Breast epithelium (tissue), 4 donors: Measurements from ENCODE around the gene PAMR1. TPM values are rescaled to one million over a fixed set of nuclear protein-coding genes. Genes with fewer than 3 reads are reported as not detected.

Experiments used
- DNase-seq, 2 donors: peaks; one replicate each; pipeline ENCODE4 v3.0.0-alpha.2; 2019; ENCODE audit warnings: low spot score in 2 of 2
- H3K27ac ChIP-seq, 2 donors: fragments of 200-600 bp; sonication (generic) in 1 of 2; one replicate each; pipeline ENCODE4 v1.5.1; 2016 to 2019; ENCODE audit warnings: mild to moderate bottlenecking in 1 of 2
- H3K27me3 ChIP-seq, 2 donors: fragments of 200-600 bp; sonication (generic) in 1 of 2; one replicate each; pipeline versions ENCODE4 v1.5.1 to v1.6.0; 2017 to 2019; ENCODE audit warnings: control low read depth in 1 of 2, mild to moderate bottlenecking in 1 of 2
- H3K36me3 ChIP-seq: fragments of 200-600 bp; one replicate; pipeline ENCODE4 v1.5.1; 2019
- H3K4me1 ChIP-seq, 2 donors: fragments of 200-600 bp; sonication (generic); one replicate each; pipeline ENCODE4 v1.5.1; 2016 to 2019; ENCODE audit warnings: control low read depth in 1 of 2
- H3K4me3 ChIP-seq, 3 donors: fragments of 200-600 bp; sonication (generic); 1 replicate in 2 of 3; 2 replicates in 1 of 3; pipeline ENCODE4 v1.5.1; 2016 to 2019; ENCODE audit warnings: mild to moderate bottlenecking in 3 of 3, moderate library complexity in 2 of 3
- H3K9me3 ChIP-seq, 2 donors: fragments of 200-600 bp; sonication (generic) in 1 of 2; one replicate each; pipeline ENCODE4 v1.5.1; 2016 to 2019; ENCODE audit warnings: control low read depth in 1 of 2
- POLR2A ChIP-seq: fragments of 450-650 bp; IDR thresholded peaks from one replicate; pipeline ENCODE4 v1.6.1; 2016; ENCODE audit warnings: antibody characterized with exemption, mild to moderate bottlenecking, moderate library complexity
- POLR2AphosphoS5 ChIP-seq, 3 donors: sonication (generic); formaldehyde crosslinking; IDR thresholded peaks; one replicate each; pipeline ENCODE4 v1.6.1; 2017; ENCODE audit warnings: antibody characterized with exemption in 3 of 3
- intact Hi-C: fragments of 100-400 bp; cut with DNase I; formaldehyde crosslinking; loops from one replicate; pipeline ENCODE4 v1.15.1; 2023; ENCODE audit warnings: low total_unique reads
- total RNA-seq, 3 donors: library from RNA; depleted of rRNA; stranded (reverse); fragments of >200 nt; gene quantifications; one replicate each; pipeline ENCODE4 v1.1.0, GENCODE V29; 2016
- TF ChIP-seq, protein P1 (sequence below), 3 donors: fragments of 450-650 bp; IDR thresholded peaks; one replicate each; pipeline ENCODE4 v1.5.1; 2016 to 2017; ENCODE audit warnings: antibody characterized with exemption in 3 of 3, mild to moderate bottlenecking in 3 of 3, moderate library complexity in 3 of 3

PAMR1 gene
- total RNA-seq, 3 donors from 2014 or later, result 8.8 to 36.4 (median 11.3) TPM

DNA sequence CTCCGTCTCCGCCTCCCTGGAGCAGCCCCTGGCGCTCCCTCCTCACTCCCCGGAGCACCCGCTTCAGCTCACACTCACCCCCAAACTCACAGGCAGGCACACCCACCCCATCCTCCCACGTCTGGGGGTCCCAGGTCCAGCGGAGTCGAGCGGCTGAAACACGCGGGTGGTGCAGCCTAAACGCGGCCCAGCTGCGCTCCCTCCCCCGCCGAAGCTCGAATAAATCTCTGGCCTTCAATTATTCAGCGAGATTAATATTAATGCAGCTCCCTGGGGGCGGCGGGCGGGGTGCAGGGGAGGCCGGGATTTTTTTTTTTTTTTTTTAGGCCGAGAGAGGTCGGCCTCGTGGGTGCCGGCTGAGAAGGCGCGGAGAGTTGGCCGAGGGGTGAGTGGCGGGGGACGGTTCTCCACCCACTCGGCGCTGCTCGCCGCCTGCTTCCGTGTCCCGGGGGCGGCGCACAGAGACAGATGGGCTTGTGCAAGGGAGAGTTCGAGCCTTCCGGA, 105.5 kb downstream of the PAMR1 start:
- TF ChIP-seq, protein P1, sequence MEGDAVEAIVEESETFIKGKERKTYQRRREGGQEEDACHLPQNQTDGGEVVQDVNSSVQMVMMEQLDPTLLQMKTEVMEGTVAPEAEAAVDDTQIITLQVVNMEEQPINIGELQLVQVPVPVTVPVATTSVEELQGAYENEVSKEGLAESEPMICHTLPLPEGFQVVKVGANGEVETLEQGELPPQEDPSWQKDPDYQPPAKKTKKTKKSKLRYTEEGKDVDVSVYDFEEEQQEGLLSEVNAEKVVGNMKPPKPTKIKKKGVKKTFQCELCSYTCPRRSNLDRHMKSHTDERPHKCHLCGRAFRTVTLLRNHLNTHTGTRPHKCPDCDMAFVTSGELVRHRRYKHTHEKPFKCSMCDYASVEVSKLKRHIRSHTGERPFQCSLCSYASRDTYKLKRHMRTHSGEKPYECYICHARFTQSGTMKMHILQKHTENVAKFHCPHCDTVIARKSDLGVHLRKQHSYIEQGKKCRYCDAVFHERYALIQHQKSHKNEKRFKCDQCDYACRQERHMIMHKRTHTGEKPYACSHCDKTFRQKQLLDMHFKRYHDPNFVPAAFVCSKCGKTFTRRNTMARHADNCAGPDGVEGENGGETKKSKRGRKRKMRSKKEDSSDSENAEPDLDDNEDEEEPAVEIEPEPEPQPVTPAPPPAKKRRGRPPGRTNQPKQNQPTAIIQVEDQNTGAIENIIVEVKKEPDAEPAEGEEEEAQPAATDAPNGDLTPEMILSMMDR (IDR thresholded peaks at IDR 0.05), result no peak
- TF ChIP-seq POLR2AphosphoS5 (IDR thresholded peaks at IDR 0.05), result no peak
- no peak for TF ChIP-seq POLR2A
- intact Hi-C loops, result no loop called here
- H3K9me3 ChIP-seq, result no peaks in the 10 kb centered on the region
- H3K27me3 ChIP-seq, result peaks cover 4 to 25% of the 10 kb centered on the region in 2 donors
- no peaks in the 10 kb centered on the region for H3K4me1 ChIP-seq
- DNase-seq, result no peak
- no peaks in the 10 kb centered on the region for H3K36me3 ChIP-seq
- peak overlapping the region; percentile 45 to 78 (median 64) for H3K4me3 ChIP-seq
- H3K27ac ChIP-seq, result no peak overlapping the region

DNA sequence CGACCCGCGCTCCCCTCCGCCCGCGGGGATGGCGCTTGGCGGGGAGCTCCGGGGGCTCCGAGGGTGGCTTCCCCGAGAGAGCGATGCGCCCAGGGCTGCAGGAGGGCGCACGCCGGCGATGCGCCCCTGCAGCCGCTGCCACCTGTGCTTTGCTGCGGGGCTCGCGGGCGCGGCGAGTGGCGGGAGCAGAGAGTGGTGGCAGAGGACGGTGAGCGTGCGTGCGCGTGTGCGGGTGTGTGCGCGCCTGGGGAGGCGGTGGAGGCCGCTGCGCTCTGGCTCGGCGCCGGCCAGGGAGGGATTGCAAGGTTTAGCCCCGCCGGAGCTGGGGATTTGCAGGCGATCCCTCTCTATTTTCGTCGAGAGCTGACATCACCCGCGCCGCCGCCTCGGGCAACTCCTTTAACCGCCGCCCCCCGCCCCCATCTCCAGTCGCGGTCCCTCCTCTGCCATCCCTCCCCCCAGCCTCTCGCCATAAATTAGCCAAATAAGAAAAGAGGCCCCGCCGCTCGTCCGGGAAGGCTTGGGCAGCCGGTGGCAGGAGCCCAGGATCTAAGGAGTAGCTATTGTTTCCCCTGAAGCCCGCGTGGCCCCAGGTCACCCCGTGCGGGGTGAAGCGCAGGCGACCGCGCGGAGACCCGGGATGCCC, 106.1 kb downstream of the PAMR1 start, which contains the start of gene SLC1A2:
Gene SLC1A2 (minus strand): TSS at position 375 of the 646 bp plus-strand sequence. CDS start 592 bp downstream, outside the sequence.
- no peaks in the 10 kb centered on the region for H3K9me3 ChIP-seq
- no peak for DNase-seq
- H3K27ac ChIP-seq, result no peak within 1 kb of the TSS
- TF ChIP-seq, protein P1 (IDR thresholded peaks at IDR 0.05), result no peak
- TF ChIP-seq POLR2AphosphoS5 (IDR thresholded peaks at IDR 0.05), result no peak
- TF ChIP-seq POLR2A, result no peak
- intact Hi-C loops, result no loop called here
- H3K36me3 ChIP-seq, result no peaks in the 10 kb centered on the region
- no peaks in the 10 kb centered on the region for H3K4me1 ChIP-seq
- peaks cover 4 to 25% of the 10 kb centered on the region in 2 donors for H3K27me3 ChIP-seq
- H3K4me3 ChIP-seq, result peak within 1 kb of the TSS; percentile 45 to 78 (median 64)

DNA sequence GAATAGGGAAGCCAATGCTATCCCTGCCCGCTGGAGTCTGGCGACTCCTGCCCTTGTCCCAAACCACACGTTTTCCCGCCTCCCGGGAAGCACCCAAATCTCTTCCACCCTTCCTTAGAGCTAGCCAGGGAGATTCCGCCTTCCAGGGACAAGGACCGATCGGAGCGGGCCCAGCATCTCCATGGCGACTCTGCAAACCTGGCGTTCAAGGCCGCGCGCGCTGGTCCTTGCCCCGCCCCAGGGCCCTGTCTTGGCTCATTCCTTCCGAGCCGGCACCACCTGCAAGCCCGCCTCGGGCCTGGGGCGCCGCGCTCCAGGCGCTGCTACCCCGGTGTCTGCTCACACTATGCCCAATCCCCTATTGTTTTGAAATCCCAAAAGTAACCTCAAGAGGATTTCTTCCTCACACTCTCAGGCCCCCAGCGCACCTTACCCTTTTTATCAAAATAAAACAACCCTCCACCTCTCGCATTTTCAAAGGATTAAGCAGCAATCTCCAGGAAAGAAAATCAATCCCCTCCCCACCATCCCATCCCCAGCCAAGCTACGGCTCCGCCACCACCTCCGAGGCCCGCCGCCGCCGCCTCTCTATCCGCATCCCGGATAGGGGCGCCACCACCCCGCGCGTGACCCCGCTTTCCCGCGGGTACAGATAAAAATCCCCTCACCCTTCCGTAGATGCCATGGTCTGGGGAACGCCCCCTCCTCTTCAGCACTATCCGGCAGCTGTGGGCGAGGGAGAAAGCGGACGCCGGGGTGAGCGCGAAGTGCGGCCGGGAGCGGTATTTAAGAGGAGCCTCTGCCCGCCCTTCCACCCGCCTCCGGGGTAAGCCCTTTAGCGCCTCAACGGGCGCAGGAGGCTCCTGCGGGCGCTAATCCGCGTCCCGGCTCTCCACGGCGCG, 106.9 kb downstream of the PAMR1 start:
- no peaks in the 10 kb centered on the region for H3K9me3 ChIP-seq
- peak overlapping the region; percentile 45 to 78 (median 64) for H3K4me3 ChIP-seq
- no peak overlapping the region for H3K27ac ChIP-seq
- H3K27me3 ChIP-seq, result peaks cover 4 to 25% of the 10 kb centered on the region in 2 donors
- no peaks in the 10 kb centered on the region for H3K36me3 ChIP-seq
- TF ChIP-seq POLR2AphosphoS5 (IDR thresholded peaks at IDR 0.05), result no peak
- TF ChIP-seq, protein P1 (IDR thresholded peaks at IDR 0.05), result no peak
- TF ChIP-seq POLR2A, result no peak
- no peaks in the 10 kb centered on the region for H3K4me1 ChIP-seq
- intact Hi-C loops, result no loop called here
- DNase-seq, result no peak

DNA sequence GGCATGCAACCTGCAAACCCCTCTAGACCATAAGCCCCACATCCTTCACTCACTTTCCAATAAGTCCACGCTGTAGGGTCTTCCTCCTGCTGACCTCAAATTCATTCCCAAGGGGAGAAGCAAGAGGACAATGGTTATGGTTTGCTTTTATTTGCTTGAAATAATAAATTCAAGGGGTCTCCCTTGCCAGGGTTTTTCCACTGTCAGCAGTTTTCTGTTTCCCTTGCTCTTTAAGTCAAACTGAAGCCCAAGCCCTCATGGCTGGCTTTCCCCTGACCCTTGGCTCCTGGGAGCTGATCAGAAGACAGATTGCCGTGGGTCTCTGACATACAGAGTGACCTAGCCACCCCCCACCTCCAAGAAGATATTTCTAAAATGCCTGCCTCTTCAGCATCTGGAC, 109.9 kb downstream of the PAMR1 start:
- Histone ChIP-seq H3K27me3 (peaks cover 4 to 25% of the 10 kb centered on the region in 2 donors), H3K27ac (no peak overlapping the region), H3K36me3 (no peaks in the 10 kb centered on the region), H3K4me1 (no peaks in the 10 kb centered on the region), H3K4me3 (no peak overlapping the region), H3K9me3 (no peaks in the 10 kb centered on the region)
- intact Hi-C loops, result no loop called here
- DNase-seq, result no peak
- TF ChIP-seq, protein P1 (IDR thresholded peaks at IDR 0.05), result no peak

DNA sequence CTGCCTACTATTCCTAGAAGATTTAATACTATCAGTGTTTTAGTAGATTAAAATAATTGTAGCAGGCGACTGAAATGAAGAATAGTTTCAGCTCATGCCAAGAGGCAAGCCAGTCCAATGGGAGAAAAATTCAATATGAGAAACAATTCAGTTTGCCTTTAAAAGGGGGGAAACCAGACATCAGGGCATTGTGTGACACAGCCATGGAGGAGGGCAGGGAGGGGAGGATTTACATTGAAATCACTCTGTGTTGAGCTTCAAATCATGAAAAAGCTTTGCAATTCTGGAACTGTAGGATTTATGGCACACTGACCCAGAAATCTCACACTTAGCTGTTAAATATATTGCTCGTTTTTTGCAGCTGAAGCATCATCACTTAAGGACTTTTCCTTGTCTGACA, 110.6 kb downstream of the PAMR1 start:
- Histone ChIP-seq H3K27me3 (peaks cover 4 to 25% of the 10 kb centered on the region in 2 donors), H3K36me3 (no peaks in the 10 kb centered on the region), H3K27ac (no peak overlapping the region), H3K4me1 (no peaks in the 10 kb centered on the region), H3K4me3 (no peak overlapping the region), H3K9me3 (no peaks in the 10 kb centered on the region)
- TF ChIP-seq, protein P1 (IDR thresholded peaks at IDR 0.05), result no peak
- TF ChIP-seq POLR2A (no peak), POLR2AphosphoS5 (IDR thresholded peaks at IDR 0.05) (no peak)
- DNase-seq, result no peak
- intact Hi-C loops, result loop anchor here (5.0 kb wide), 1 partner anchor 1552 kb away; no protein-coding TSS in a partner anchor
